K562 (cell line): ENCODE data around the gene SMG6. TPM values are rescaled to one million over a fixed set of nuclear protein-coding genes. Genes with fewer than 3 reads are reported as not detected.
A peak's percentile ranks its signal among the peaks of the same experiment; 100 is the strongest.

Experiments used
- ARNT ChIP-seq, 2 experiments: fragments of 450-650 bp; IDR thresholded peaks; 2 replicates each; pipeline ENCODE4 v1.6.1; 2016; ENCODE audit warnings: mild to moderate bottlenecking in 1 of 2
- FOXK2 ChIP-seq, 2 experiments: fragments of 450-650 bp; IDR thresholded peaks in 1 of 2; conservative IDR thresholded peaks in 1 of 2; 2 replicates each; pipeline ENCODE4 v1.6.1; 2016; ENCODE audit warnings: low read depth in 2 of 2, mild to moderate bottlenecking in 1 of 2
- KDM2B ChIP-seq: fragments of 250-450 bp; sonication (Bioruptor Pico); IDR thresholded peaks from 2 replicates; pipeline ENCODE4 v1.8.0; 2021; ENCODE audit warnings: mild to moderate bottlenecking, moderate library complexity
- OTX1 ChIP-seq: fragments of 450-650 bp; formaldehyde crosslinking; IDR thresholded peaks from 2 replicates; pipeline ENCODE4 v1.4.0; 2022; ENCODE audit warnings: mild to moderate bottlenecking
- POLR3G ChIP-seq: IDR thresholded peaks from 2 replicates; pipeline ENCODE4 v1.6.1; 2011; ENCODE audit not compliant: insufficient read length, insufficient replicate concordance; ENCODE audit errors: extremely low read depth
- PURB ChIP-seq: sonication (generic); formaldehyde crosslinking; IDR thresholded peaks from 2 replicates; pipeline ENCODE4 v1.9.0; 2021; ENCODE audit warnings: low read depth, mild to moderate bottlenecking, missing genetic modification reagents
- RBM25 ChIP-seq: fragments of 200-400 bp; formaldehyde crosslinking; IDR thresholded peaks from 2 replicates; pipeline ENCODE4 v1.6.1; 2018; ENCODE audit warnings: low read length, low read depth, moderate library complexity; ENCODE audit not compliant: severe bottlenecking
- ZNF23 ChIP-seq: fragments of 250-450 bp; sonication (Bioruptor Pico); IDR thresholded peaks from 2 replicates; pipeline ENCODE4 v1.4.0; 2020; ENCODE audit warnings: mild to moderate bottlenecking
- ZNF766 ChIP-seq: fragments of 200-800 bp; sonication (Bioruptor generic); conservative IDR thresholded peaks from 2 replicates; pipeline ENCODE4 v1.6.1; 2016; ENCODE audit warnings: missing genetic modification characterization, missing compliant biosample characterization
- polyA plus RNA-seq, 8 experiments: library from polyadenylated mRNA; depleted of rRNA in 4 of 8; stranded (reverse) in 5 of 8; unstranded in 3 of 8; fragments of >200 nt; fragmentation: Nextera tagmentation in 2 of 8; fragmentation: Illumina TruSeq in 1 of 8; extraction: Ambion mirVana in 2 of 8; extraction: Trizol in 1 of 8; gene quantifications; 2 replicates each; pipeline versions ENCODE4 v1.2.1 to v1.2.3, GENCODE V29; 2011 to 2014; ENCODE audit warnings: inconsistent platforms in 1 of 8, missing spikeins in 1 of 8
- total RNA-seq, 7 experiments: library from RNA; depleted of rRNA in 6 of 7; stranded (reverse); fragments of >200 nt in 6 of 7; fragmentation: Illumina TruSeq in 2 of 7; extraction: Trizol in 2 of 7; gene quantifications; 2 replicates each; pipeline versions ENCODE4 v1.2.1 to v1.2.3, GENCODE V29; 2011 to 2021; ENCODE audit warnings: low replicate concordance in 1 of 7
- TF ChIP-seq, protein P1 (sequence below): fragments of 200-400 bp; formaldehyde crosslinking; IDR thresholded peaks from 2 replicates; pipeline ENCODE4 v1.6.1; 2017; ENCODE audit warnings: mild to moderate bottlenecking, low read depth, low read length, moderate library complexity

Gene SMG6
- total and polyA plus RNA-seq, 9 of the 15 experiments (the other 6 are each of a cell fraction or from before 2014, with no cell fraction given): 0.44 to 13.9 (median 6.0) TPM

DNA sequence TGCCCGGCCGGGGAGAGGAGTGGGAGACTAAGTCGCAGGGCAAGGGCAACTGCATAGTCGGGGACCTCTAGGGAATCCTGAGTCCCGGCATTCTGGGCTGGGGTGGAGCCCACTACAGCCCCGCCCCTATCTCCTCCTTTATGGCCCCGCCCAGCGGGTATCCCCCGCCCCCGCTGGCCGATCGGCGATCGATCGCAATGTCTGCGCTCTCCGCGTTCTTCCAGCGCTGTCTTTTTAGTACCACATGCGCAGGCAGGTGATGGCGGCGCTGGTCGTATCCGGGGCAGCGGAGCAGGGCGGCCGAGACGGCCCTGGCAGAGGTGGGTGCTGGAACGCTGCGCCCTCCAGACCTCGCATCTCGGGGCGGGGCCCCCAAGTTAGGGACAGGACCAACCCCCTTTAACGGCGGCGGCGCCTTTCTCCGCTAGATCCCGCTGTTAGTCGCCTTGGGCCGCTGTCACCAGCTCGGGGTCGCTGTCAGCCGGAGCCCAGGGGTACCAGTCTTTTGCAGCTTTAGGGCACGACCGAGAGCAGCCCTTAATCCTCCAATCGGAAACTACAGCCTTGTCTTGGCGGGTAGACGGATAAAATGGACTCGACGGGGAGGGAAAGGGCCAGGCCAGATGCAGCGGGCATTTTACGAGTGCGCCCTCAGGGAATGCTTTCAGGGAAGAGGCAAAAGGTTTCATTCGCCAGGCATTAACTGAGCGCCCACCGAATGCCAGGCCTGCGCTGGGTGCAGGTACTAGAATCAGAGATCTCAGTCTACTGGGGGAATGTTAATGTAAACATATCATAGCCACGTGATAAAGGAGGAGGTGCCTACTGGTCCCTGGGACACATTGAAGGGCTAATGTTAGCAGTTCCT is 273.4 kb downstream of the SMG6 start, which contains the start of gene DPH1 (continued):
- no peak for TF ChIP-seq ZNF23
- TF ChIP-seq RBM25: no peak
- no peak for TF ChIP-seq KDM2B (CRISPR knock-in tag)
- TF ChIP-seq, protein P1, sequence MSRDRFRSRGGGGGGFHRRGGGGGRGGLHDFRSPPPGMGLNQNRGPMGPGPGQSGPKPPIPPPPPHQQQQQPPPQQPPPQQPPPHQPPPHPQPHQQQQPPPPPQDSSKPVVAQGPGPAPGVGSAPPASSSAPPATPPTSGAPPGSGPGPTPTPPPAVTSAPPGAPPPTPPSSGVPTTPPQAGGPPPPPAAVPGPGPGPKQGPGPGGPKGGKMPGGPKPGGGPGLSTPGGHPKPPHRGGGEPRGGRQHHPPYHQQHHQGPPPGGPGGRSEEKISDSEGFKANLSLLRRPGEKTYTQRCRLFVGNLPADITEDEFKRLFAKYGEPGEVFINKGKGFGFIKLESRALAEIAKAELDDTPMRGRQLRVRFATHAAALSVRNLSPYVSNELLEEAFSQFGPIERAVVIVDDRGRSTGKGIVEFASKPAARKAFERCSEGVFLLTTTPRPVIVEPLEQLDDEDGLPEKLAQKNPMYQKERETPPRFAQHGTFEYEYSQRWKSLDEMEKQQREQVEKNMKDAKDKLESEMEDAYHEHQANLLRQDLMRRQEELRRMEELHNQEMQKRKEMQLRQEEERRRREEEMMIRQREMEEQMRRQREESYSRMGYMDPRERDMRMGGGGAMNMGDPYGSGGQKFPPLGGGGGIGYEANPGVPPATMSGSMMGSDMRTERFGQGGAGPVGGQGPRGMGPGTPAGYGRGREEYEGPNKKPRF: no peak
- no peak for TF ChIP-seq OTX1 (CRISPR knock-in tag)
- TF ChIP-seq PURB (CRISPR knock-in tag): no peak
- TF ChIP-seq ARNT (IDR thresholded peaks at IDR 0.05): no peak
- peak; percentile 32 to 80; a peak in 3 of 4 replicates for TF ChIP-seq FOXK2 (conservative IDR thresholded peaks at IDR 0.05 in 1 of 2, IDR thresholded peaks at IDR 0.05 in 1 of 2; ENCODE audit: low read depth in 2 of 2)
- no peak for TF ChIP-seq POLR3G
- TF ChIP-seq ZNF766: no peak
